Testis (tissue), 2 donors: ENCODE results near the gene OBSCN.

Experiments
- POLR2A ChIP-seq: fragments of 450-650 bp; IDR thresholded peaks from one replicate; pipeline ENCODE4 v1.6.1; 2017; ENCODE audit warnings: antibody characterized with exemption, mild to moderate bottlenecking, moderate library complexity
- TF ChIP-seq, protein P1 (sequence below), 3 experiments: fragments of 450-650 bp in 2 of 3; fragments of 200-600 bp in 1 of 3; sonication (generic) in 1 of 3; IDR thresholded peaks; one replicate each; pipeline ENCODE4 v1.5.1; 2016 to 2019; ENCODE audit warnings: antibody characterized with exemption in 3 of 3, mild to moderate bottlenecking in 2 of 3, moderate library complexity in 1 of 3

DNA sequence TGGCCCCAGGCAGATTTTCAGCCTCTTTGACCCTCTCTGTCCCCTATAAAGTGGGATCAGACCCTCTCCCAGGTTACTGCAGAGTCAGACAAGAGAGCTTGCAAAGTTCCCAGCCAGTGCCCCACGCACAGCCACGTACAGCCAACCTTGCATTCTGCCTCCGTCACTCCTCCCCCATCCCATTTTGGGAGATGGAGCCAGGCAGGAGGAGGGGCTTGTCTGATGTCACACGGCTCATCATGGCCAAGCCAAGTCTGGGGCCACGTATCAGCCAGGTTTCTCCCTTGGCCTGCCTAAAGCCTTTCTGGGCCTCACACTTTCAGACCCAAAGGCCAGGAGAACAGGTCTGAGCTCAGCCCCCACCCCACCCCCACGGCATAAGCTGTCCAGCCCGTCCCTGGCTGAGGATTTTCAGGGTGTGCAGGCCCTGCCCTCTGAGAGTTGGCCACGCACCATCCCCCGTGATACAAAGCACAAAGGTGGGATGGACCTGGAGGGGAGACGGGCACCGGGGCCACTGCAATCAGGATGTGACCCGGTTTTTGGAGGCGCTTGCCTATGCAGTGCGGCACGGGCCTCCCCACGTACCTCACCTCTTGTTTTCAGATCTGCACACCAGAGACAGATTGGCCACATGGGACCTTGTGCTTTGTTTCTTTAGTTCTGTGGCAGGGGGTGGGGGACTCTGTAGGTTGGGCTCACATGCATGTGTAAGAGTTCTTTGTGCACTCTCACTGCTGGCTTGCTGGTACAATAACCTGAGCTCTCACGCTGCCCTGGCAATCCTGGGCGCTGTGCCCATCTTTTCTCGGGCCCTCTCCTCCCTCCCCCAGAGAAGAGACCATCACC lies 151.1 kb downstream of the OBSCN start:
- TF ChIP-seq, protein P1, sequence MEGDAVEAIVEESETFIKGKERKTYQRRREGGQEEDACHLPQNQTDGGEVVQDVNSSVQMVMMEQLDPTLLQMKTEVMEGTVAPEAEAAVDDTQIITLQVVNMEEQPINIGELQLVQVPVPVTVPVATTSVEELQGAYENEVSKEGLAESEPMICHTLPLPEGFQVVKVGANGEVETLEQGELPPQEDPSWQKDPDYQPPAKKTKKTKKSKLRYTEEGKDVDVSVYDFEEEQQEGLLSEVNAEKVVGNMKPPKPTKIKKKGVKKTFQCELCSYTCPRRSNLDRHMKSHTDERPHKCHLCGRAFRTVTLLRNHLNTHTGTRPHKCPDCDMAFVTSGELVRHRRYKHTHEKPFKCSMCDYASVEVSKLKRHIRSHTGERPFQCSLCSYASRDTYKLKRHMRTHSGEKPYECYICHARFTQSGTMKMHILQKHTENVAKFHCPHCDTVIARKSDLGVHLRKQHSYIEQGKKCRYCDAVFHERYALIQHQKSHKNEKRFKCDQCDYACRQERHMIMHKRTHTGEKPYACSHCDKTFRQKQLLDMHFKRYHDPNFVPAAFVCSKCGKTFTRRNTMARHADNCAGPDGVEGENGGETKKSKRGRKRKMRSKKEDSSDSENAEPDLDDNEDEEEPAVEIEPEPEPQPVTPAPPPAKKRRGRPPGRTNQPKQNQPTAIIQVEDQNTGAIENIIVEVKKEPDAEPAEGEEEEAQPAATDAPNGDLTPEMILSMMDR (IDR thresholded peaks at IDR 0.05): no peak
- TF ChIP-seq POLR2A: no peak
